Activated CD8-positive, alpha-beta memory T cell treated with anti-CD3 and anti-CD28 coated beads, Interleukin-2, amount 10 ng/mL, durations not matched to agents 7 days and 5 days (primary cell): Measurements from ENCODE around the gene BLCAP. TPM values are rescaled to one million over a fixed set of nuclear protein-coding genes. Genes with fewer than 3 reads are reported as not detected.
"Not testable (repeated sequence)": the region's sequence is repeated elsewhere in the genome, so short reads cannot be mapped to it uniquely, and the experiment has no call there.

Experiments
- ATAC-seq: fragments of 150-1000 bp; cut with Tn5 transposase; one replicate; pipeline ENCODE4 v1.10.0; 2021; ENCODE audit warnings: moderate library complexity
- CTCF ChIA-PET: fragments of 350-600 bp; sonication (Branson Sonifier 250); formaldehyde crosslinking; loops from one replicate; lab custom pipeline; 2021; ENCODE audit warnings: antibody characterized with exemption; lab: Charles Lee
- DNase-seq: peaks from one replicate; pipeline ENCODE4 v3.0.0-alpha.2; 2020
- H3K27ac Mint-ChIP-seq: one replicate; pipeline ENCODE4 v1.8.0; 2021; ENCODE audit warnings: mild to moderate bottlenecking, mixed read lengths
- H3K27me3 Mint-ChIP-seq: one replicate; pipeline ENCODE4 v1.8.0; 2021; ENCODE audit warnings: mixed read lengths
- H3K36me3 Mint-ChIP-seq: one replicate; pipeline ENCODE4 v1.8.0; 2021; ENCODE audit warnings: mild to moderate bottlenecking, mixed read lengths
- H3K4me1 Mint-ChIP-seq: one replicate; pipeline ENCODE4 v1.8.0; 2021; ENCODE audit warnings: mixed read lengths
- H3K4me3 Mint-ChIP-seq: one replicate; pipeline ENCODE4 v1.8.0; 2021; ENCODE audit warnings: mild to moderate bottlenecking, moderate library complexity, mixed read lengths
- H3K9me3 Mint-ChIP-seq: one replicate; pipeline ENCODE4 v1.8.0; 2022; ENCODE audit warnings: low read depth, mixed read lengths
- total RNA-seq, 2 experiments: library from RNA; stranded (reverse); gene quantifications; one replicate each; pipeline ENCODE4 v1.2.3, GENCODE V29; 2021

The BLCAP gene
- total RNA-seq, 2 experiments from 2014 or later: 32.0 to 36.3 TPM

DNA sequence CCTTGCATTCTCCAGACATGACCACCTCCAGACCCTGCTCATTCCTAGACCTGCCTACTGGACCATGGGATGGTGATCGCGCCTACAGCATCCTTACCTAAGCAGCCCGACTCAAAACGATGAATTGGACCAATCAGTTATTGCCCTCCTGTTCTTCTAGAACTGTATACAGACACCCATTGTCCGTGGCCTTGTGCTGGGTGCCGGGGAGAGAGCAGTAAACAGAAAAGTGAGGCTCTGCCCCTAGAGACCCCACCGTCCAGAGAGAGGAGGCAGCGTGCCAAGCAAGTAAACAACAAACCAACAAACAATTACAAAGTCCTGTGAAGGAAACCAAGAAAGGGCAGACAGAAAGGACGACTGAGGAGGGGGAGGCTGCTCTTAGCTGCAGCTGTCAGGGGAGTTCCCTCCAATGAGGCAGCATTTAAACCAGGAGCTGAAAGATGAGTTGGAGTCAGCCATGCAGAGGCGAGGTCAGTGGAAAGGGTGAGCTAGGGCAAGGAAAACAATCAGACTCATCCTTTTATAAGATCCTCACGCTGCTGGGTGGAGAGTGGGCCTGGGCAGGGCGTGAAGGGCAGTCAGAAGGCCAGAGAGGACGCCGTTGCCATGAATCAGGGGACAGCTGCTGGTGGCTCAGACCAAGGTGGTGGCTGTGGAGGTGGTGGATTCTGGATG, 37.6 kb upstream of the BLCAP start:
- Mint-ChIP-seq H3K27ac (no peak overlapping the region), H3K27me3 (peaks cover 57% of the 10 kb centered on the region), H3K9me3 (no peaks in the 10 kb centered on the region), H3K4me3 (no peak overlapping the region), H3K4me1 (no peaks in the 10 kb centered on the region), H3K36me3 (no peaks in the 10 kb centered on the region)
- DNase-seq (no peak), ATAC-seq (no peak)
- CTCF ChIA-PET: interaction anchor here (0.7 to 2.8 kb wide), 7 partner anchors 10 to 656 kb away, joined by 3 to 37 read pairs (median 6); no protein-coding TSS in a partner anchor

DNA sequence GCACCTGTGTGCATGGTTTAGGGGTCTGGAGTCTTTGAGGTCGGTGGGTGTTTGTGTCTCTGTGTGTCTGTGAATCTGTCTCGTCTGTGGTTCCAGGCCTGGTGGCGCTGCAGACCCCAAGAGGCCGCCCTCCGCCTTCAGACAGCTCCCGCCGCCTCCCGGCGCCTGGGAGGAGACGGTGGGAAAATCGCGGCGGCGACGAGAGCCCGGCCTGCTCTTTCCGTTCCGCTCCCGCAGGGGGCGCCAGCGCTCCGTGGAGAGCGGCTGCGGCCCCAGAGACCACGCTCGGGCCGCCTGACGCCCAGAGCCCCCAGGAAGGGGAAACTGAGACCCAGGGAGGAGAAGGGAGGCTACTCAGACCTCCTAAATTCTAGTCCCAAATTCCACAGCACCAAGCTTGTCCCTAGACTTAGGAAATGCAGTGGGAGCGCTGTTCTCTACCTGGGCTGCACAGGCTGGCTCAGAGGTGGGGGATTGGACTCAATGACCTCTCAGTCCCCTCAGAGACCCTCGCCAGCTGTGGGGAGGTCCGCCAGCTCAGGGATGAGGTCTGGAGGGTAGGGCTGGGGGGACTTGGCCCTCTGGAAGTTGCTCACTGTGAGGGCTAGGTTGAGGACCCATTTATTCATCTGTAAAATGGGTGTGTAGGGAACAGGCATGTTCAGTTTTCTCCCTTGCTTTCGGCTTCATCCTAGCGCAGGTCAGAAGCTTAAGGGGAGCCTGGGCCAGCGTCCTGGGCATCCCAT, 36.9 kb upstream of the BLCAP start:
- no peak overlapping the region for H3K4me3 Mint-ChIP-seq
- DNase-seq (no peak), ATAC-seq (peak; percentile 65)
- no peaks in the 10 kb centered on the region for H3K36me3 Mint-ChIP-seq
- no peaks in the 10 kb centered on the region for H3K9me3 Mint-ChIP-seq
- H3K27me3 Mint-ChIP-seq: peaks cover 53% of the 10 kb centered on the region
- H3K4me1 Mint-ChIP-seq: no peaks in the 10 kb centered on the region
- no peak overlapping the region for H3K27ac Mint-ChIP-seq
- CTCF ChIA-PET: interaction anchor here (0.6 to 2.8 kb wide), 10 partner anchors 8 to 657 kb away, joined by 3 to 37 read pairs (median 4); no protein-coding TSS in a partner anchor

DNA sequence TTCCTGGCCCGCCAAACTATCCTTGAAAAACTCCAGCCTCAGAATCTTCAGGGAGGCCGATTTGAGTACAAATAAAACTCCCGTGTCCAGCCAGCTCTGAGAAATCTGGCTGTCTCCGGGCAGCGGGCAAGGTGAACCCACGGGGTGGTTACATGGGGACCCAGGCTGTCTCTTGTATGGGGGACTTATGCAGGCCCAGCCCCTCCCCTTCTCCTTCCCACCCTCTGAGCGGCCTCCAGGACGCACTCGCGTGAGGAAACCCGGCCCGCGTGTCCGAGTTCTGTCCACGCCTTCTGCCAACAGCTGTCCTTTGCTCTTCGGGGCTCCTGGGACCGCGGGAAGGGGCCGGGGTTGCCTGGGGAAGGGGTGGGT, 36.3 kb upstream of the BLCAP start:
- Mint-ChIP-seq H3K36me3 (no peaks in the 10 kb centered on the region), H3K9me3 (no peaks in the 10 kb centered on the region), H3K4me3 (no peak overlapping the region), H3K4me1 (no peaks in the 10 kb centered on the region), H3K27ac (no peak overlapping the region), H3K27me3 (peaks cover 50% of the 10 kb centered on the region)
- DNase-seq (no peak), ATAC-seq (no peak)
- CTCF ChIA-PET: interaction anchor here (0.6 to 2.8 kb wide), 8 partner anchors 9 to 658 kb away, joined by 3 to 37 read pairs (median 5); no protein-coding TSS in a partner anchor

DNA sequence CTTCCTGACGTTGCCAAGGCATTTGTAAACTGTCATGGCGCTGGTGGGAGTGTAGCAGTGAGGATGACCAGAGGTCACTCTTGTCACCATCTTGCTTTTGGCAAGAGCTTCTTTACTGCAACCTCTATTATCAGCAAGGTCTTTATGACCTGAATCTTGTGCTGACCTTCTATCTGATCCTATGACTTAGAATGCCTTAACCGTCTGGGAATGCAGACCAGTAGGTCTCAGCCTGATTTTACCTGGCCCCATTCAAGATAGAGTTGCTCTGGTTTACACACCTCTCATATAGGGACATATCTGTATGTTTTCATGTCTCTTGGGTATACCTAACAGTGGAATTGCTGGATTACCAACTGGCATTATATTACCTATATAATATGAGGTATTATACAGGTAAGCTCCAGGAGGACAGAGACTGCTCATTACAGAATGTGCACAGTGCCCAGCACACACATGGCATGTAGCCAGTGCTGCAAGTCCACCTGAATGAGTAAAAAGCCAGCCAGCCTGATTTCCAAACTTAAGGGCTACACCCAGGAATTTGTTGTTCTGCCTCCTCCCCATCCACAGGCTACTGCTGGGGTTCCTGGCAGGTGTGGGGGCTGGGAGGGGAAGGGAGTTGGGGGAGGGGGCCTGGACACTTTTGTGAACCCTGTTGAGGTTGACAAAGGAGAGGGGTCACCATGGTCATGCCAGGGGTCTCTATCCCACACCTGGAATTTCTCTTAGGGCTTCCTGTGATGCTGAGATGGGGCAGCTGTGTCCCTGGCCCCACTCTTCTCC, 35.2 kb upstream of the BLCAP start:
- Mint-ChIP-seq H3K4me3 (no peak overlapping the region), H3K9me3 (no peaks in the 10 kb centered on the region), H3K27ac (no peak overlapping the region), H3K4me1 (no peaks in the 10 kb centered on the region), H3K36me3 (no peaks in the 10 kb centered on the region), H3K27me3 (peaks cover 40% of the 10 kb centered on the region)
- CTCF ChIA-PET: interaction anchor here (2.8 kb wide), 1 partner anchor 430 kb away, joined by 37 read pairs; no protein-coding TSS in a partner anchor
- ATAC-seq (no peak), DNase-seq (no peak)

DNA sequence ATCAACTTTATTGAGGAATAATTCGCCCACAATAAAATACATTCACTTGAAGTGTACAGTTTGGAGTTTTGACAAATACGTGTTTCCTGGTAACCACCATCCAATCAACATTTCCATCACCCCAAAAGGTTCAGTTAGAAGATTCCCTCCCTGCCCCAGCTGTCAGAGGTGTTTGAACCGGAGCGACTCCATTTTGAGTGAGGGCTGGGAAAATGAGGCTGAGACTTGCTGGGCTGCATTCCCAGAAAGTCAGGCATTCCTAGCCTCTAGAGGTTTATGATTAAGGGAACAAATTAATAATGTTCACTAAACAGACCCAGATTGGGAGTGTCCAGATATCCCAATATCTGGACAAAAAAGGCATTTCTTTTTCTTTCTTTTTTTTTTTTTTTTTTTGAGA, 33.0 kb upstream of the BLCAP start:
- CTCF ChIA-PET: no interaction called here
- Mint-ChIP-seq H3K9me3 (no peaks in the 10 kb centered on the region), H3K4me1 (no peaks in the 10 kb centered on the region), H3K27me3 (peaks cover 31% of the 10 kb centered on the region), H3K36me3 (no peaks in the 10 kb centered on the region), H3K27ac (no peak overlapping the region), H3K4me3 (no peak overlapping the region)
- DNase-seq: no peak
- no peak for ATAC-seq

DNA sequence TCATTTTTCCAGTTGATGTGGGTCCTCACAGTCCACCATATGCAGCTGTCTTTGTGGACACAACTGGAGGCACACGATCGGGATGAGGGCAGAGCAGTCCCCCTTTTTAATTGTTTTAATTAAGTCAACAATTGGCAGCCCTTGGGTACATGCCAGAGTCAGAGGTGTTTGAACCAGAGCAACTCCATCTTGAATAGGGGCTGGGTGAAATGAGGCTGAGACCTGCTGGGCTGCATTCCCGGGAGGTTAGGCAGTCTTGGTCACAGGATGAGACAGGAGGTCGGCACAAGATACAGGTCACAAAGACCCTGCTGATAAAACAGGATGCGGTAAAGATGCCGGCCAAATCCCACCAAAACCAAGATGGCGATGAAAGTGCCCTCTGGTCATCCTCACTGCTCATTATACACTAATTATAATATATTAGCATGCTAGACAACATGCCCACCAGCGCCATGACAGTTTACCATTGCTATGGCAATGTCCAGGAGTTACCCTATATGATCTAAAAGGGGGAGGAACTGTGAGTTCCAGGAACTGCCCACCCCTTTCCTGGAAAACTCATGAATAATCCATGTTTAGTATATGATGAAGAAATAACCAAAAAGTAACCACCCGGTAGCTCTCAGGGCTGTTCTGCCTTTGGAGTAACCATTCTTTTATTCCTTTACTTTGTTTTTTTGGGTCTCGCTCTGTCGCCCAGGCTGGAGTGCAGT, 31.8 kb upstream of the BLCAP start:
- DNase-seq (no peak), ATAC-seq (no peak)
- Mint-ChIP-seq H3K27ac (no peak overlapping the region), H3K27me3 (peaks cover 27% of the 10 kb centered on the region), H3K4me3 (no peak overlapping the region), H3K36me3 (no peaks in the 10 kb centered on the region), H3K9me3 (no peaks in the 10 kb centered on the region), H3K4me1 (no peaks in the 10 kb centered on the region)
- CTCF ChIA-PET: no interaction called here

DNA sequence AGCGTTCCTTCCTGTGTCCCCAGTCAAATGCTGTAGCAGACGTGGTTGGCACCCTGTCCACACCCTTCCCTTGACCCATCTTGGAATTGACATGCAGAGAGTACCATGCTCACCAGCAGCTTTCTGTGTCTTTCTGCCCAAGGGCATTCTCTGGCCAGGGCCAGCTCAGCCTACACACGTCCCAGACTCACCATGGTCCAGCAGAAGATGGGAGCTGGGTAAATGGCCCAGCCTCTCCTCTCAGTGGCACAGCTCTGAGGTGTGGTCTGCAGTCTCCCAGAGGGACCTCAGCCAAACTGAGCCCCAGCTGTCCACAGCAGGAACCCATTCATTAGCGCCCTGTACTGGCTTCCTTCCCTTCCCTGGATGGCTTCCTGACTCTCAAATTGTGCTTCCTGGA, 31.1 kb upstream of the BLCAP start:
- Mint-ChIP-seq H3K27me3 (peaks cover 29% of the 10 kb centered on the region), H3K9me3 (no peaks in the 10 kb centered on the region), H3K36me3 (no peaks in the 10 kb centered on the region), H3K27ac (no peak overlapping the region), H3K4me3 (no peak overlapping the region), H3K4me1 (no peaks in the 10 kb centered on the region)
- CTCF ChIA-PET: no interaction called here
- DNase-seq: no peak
- no peak for ATAC-seq

DNA sequence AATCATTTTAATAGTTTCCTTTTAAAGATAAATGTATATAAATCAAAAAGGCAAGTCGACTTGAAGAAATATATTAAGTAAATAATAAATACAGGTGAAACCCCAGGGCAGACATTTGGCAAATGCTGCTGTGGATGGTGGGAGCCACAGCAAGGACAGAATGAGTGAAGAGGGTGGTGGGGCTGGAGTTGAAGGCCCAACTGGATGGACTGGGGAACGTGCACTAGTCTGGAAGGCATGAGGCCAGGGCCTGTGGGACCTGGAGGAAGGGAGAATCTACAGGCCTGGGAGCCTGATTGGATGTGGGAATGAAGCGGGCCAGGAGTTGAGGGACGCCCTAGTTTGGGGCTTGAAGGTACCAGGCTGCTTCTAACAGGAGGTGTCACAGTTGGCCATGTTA, 30.6 kb upstream of the BLCAP start:
- CTCF ChIA-PET: no interaction called here

DNA sequence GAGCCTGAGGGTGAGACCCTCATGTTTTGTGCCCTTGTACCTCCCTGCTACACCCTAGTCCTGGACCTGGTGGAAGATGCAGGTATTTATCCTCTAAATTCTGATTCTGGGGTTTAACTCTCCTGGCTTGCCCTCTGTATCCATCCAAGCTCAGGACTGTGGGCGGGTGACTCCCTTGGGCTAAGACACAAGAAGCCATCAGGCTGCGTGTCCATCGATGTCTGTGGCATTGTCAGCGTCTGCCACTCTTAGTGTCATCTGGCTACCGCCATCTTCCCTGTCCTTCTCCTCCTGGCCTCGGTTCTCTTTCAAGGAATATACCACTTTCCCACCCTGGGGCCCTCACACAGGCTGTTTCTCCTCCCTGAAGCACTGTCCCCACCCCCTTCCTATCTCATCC, 28.9 kb upstream of the BLCAP start:
- H3K27me3 Mint-ChIP-seq: peaks cover 32% of the 10 kb centered on the region

More for the DNA sequence above, 30.6 kb upstream of the BLCAP start:
- ATAC-seq (no peak), DNase-seq (no peak)
- no peaks in the 10 kb centered on the region for H3K9me3 Mint-ChIP-seq
- no peak overlapping the region for H3K4me3 Mint-ChIP-seq
- H3K36me3 Mint-ChIP-seq: no peaks in the 10 kb centered on the region
- H3K27ac Mint-ChIP-seq: no peak overlapping the region
- H3K27me3 Mint-ChIP-seq: peaks cover 25% of the 10 kb centered on the region
- no peaks in the 10 kb centered on the region for H3K4me1 Mint-ChIP-seq

DNA sequence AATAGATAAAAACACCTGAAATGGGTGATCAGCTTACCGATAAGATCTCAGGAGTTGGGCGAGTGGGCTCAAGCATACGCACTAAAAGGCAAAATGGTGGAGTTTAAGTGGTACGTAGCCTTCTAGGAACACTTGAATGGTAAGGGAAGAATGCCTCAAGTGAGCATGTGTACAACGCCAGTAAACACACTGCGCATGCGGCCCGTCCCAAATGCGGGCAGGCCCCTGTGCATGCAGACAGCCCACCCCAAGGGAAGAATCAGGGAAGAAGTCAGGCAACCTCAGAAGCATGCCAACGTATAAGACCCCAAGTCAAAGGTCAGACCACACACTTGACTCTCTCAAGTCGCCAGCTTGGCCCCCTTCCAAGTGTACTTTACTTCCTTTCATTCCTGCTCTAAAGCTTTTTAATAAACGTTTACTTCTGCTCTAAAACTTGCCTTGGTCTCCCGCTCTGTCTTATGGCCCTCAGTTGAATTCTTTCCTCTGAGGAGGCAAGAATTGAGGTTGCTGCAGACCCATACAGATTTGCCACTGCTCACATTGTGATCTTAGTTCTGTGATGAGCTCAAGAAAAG, 27.1 kb upstream of the BLCAP start:
- not testable (repeated sequence) for H3K36me3 Mint-ChIP-seq, H3K27ac Mint-ChIP-seq, H3K9me3 Mint-ChIP-seq, DNase-seq, H3K4me3 Mint-ChIP-seq, H3K4me1 Mint-ChIP-seq, ATAC-seq
- CTCF ChIA-PET: interaction anchor here (1.0 to 1.5 kb wide), 2 partner anchors 10 to 13 kb away, joined by 3 to 4 read pairs; no protein-coding TSS in a partner anchor
- peaks cover 30% of the 10 kb centered on the region for H3K27me3 Mint-ChIP-seq

More for the DNA sequence above, 28.9 kb upstream of the BLCAP start:
- H3K27ac Mint-ChIP-seq: no peak overlapping the region
- no peaks in the 10 kb centered on the region for H3K9me3 Mint-ChIP-seq
- H3K36me3 Mint-ChIP-seq: no peaks in the 10 kb centered on the region
- no peak overlapping the region for H3K4me3 Mint-ChIP-seq
- no peak for DNase-seq
- CTCF ChIA-PET: no interaction called here
- peaks cover 8% of the 10 kb centered on the region for H3K4me1 Mint-ChIP-seq
- no peak for ATAC-seq

DNA sequence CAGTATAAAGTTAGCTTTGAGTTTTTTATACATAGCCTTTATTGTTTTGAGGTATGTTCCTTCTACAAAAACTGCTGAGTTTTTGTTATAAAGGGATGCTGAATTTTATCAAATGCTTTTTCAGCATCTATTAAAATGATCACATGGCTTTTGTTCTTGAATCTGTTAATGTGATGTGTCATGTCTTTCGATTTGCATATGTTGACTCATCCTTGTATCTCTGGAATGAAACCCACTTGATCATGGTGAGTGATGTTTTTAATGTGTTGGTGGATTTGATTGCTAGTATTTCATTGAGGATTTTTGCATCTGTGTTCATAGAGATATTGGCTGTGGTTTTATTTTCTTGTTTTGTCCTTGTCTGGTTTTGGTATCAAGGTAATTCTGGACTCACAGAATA, 24.7 kb upstream of the BLCAP start:
- Mint-ChIP-seq H3K27me3 (peaks cover 30% of the 10 kb centered on the region), H3K27ac (no peak overlapping the region), H3K4me3 (no peak overlapping the region), H3K36me3 (no peaks in the 10 kb centered on the region), H3K9me3 (no peaks in the 10 kb centered on the region), H3K4me1 (peaks cover 8% of the 10 kb centered on the region)
- no peak for ATAC-seq
- no peak for DNase-seq
- CTCF ChIA-PET: no interaction called here

DNA sequence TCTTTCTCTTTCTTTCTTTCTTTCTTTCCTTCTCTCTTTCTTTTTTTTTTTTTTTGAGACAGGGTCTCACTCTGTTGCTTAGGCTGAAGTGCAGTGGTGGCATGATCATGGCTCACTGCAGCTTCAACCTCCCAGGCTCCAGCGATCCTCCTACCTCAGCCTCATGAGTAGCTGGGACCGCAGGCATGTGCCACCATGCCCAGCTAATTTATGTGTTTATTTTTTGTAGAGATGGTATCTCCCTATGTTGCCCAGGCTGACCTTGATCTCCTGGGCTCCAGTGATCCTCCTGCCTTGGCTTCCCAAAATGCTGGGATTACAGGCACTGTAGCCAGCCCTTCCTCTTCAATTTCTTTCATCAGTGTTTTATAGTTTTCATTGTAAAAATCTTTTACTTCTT, 24.0 kb upstream of the BLCAP start:
- H3K4me3 Mint-ChIP-seq, H3K27ac Mint-ChIP-seq, H3K36me3 Mint-ChIP-seq, H3K9me3 Mint-ChIP-seq, DNase-seq, H3K4me1 Mint-ChIP-seq, CTCF ChIA-PET, ATAC-seq: not testable (repeated sequence)
- peaks cover 27% of the 10 kb centered on the region for H3K27me3 Mint-ChIP-seq
